GM21529 (cell line): ENCODE measurements around the gene BBS9.

ENCODE experiments used
- ATAC-seq: cut with Tn5 transposase; IDR thresholded peaks from one replicate; pipeline ENCODE4 v1.9.1; 2021; ENCODE audit not compliant: unreplicated experiment

The BBS9 gene

DNA sequence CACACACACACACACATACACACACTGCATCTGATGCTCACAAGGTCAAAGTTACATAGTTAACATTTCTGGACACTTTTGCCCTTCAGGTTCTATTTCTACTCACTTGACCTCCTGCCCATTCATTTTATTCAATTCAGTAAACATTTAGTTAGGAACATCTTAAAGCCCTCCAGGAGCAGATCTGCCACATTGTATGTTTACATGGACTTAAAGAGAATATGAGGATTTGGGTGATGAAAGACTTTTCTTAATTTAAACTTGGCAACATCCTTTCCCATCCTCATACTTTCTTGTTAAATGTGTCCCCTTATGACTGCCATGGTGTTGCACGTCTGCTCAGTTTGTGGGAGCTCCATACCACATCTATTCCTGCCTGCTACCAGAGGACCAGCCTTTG, 453.2 kb downstream of the BBS9 start:
- ATAC-seq: no peak

DNA sequence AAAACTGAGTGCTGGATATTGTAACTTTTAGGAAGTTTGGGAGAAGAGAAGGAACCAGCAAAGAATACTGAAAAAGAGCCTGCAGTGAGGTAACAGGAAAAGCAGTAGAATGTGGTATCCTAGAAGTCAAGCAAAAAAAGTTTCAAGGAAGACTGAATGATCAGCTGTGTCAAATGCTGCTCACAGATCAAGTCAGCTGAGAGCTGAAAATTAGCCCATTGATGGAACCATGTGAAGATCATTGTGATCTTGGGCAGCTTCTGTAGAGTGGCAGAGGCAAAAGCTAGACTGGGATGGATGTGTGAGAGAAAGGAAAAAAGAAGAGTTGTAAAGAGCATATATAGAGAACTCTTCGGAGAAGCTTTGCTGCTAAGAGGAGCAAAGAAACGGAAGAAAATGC, 460.5 kb downstream of the BBS9 start:
- no peak for ATAC-seq

- no peak for ATAC-seq
Observed at GRCh38 chr7:33590916-33591315, 461.6 kb downstream of the BBS9 start.

GRCh38 chr7:33591490-33591889, 462.1 kb downstream of the BBS9 start:
- no peak for ATAC-seq

GRCh38 chr7:33592718-33593117, 463.4 kb downstream of the BBS9 start:
- no peak for ATAC-seq

DNA sequence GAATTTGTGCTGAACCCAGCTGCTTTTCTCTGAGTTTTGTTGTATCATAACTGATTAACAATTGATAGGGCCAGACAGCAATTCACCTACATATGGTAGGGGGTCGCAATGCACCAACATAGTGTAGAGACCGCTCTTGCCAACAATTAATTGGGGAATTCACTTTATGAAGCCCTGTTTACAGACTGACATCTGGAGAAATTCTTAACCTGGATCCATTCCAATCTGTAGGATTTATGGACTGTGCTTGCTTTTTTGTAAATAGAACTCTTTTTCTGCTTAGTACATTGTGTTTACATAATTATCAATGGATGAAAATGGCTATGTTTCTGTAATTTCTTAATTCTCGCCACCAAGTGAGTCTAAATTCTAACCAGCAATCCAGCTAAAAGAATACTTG, 464.2 kb downstream of the BBS9 start:
- no peak for ATAC-seq

DNA sequence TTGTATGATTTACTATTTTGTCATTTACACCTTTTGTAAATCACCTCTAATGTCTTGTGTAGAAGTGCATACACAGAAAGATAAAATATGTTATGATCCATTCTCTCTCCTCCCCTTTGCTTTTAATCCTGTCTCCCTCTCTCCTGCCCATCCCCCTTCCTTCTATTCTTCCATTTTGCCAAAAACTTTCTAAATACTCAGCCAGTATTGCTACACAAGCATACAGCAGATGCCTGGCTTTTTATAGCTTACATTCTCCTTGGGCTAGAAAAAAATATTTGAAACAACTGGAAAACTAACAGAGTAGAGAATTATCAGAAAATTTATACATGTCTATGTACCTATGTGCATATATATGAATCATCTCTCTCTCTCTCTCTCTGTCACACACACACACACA, 467.3 kb downstream of the BBS9 start:
- ATAC-seq: no peak

GRCh38 chr7:33597181-33597580, 467.8 kb downstream of the BBS9 start:
- ATAC-seq: no peak

DNA sequence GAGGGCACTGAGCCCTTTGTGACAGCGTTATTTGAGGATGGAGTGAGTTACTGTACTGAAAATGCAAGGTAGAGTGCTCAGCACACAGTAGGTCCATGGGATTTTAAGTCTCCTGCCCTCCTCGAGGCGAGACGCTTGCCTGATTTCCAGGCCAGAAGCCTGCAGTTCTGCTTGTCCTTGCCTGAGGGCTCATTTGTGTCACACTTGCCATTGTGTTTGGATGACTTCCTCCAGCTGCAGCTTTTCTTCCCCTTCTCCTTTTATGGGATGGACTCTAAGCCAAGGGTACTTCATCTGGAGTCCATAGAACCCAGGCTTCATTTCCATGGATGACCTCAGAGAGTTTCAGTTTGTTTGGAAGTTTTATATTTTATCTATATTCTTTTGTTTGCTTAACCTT, 471.7 kb downstream of the BBS9 start:
- no peak for ATAC-seq

DNA sequence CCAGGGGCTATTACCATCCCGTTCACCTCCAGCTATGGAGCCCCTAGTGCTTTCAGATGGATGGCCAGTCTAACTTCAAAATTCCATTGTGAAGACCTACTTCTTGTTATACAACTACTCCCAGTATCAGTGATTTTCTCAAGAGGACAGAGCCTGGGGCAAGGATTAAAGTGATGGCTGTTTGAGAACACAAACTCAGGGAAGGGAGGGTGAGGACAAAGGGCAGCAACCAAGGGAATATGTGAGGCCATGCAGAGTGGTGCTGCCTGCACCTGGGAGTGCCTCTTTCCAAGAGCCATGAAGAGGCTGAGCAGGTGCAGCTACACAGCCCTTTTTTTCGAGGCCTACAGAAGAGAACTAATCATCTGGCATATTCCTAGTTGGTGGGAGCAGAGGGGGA, 472.5 kb downstream of the BBS9 start:
- no peak for ATAC-seq

GRCh38 chr7:33604056-33604455, 474.7 kb downstream of the BBS9 start:
- no peak for ATAC-seq

DNA sequence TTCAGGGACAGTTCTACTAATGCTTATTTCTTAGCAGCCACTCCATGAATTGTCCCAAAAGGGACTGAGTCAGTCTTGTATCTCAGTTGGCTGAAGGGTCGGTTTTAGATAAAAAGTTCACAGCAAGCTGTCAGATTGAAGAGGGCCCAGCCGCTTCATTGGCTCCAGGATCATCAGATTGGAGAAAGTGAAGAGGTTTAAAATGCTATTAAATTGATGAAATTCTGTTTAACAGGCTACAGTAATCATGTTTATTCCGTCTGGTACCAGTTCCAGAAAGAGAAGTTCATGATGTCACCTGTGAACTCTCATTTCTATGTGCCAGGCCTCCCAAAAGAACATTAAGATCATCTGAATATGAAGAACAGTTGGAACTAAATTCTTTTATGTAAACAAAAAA, 481.6 kb downstream of the BBS9 start:
- ATAC-seq: no peak

GRCh38 chr7:33612442-33612841, 483.1 kb downstream of the BBS9 start:
- ATAC-seq: no peak

DNA sequence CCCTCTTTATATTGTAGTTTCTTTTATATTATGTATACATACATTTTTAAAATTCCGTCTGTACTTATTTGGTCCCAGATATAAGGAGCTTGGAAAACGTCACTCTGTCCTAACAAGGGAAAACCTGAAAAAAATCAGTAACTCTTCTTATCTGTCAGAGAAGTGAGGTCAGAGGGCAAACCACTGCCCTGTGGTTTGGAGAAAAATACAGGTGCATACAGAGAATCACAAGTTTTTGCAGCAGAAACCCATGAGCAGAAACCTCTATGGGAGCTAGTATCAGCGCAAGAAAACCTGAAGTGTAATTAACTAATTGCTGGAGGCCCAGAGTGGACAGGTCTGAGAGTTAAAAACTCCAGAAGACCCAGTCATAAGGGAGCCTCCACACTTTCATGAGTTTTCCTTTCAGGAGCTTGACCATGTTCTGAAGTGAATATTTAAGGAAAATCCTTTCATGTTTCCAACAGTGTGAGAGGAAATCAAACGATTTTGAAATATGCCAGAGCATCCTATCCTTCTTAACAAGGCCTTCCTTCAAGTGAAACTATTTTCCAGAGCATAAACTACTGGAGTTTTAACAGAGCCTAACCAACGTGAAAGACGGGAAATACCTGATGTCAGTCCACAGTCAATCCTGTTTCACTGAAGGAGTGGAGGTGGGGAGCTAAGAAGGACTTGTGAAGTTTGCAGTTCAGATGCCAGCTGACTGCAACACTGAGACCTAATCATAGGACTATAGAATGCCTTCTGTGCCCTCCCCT, 485.2 kb downstream of the BBS9 start:
- ATAC-seq: no peak

DNA sequence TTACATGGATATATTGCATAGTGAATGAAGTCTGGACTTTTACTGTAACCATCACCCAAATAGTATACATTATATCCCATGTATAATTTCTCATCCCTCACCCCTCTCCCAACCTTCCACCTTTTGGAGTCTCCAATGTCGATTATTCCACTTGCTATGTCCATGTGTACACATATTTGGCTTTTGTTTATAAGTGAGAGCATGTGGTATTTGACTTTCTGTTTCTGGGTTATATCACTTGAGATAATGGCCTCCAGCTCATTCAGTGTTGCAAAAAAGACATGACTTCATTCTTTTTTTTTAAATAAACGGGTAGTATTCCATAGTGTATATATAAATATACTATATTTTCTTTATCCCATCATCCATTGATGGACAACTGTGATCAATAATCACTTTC, 487.4 kb downstream of the BBS9 start:
- ATAC-seq: no peak

- ATAC-seq: no peak
Observed at GRCh38 chr7:33619264-33619663, 489.9 kb downstream of the BBS9 start.

DNA sequence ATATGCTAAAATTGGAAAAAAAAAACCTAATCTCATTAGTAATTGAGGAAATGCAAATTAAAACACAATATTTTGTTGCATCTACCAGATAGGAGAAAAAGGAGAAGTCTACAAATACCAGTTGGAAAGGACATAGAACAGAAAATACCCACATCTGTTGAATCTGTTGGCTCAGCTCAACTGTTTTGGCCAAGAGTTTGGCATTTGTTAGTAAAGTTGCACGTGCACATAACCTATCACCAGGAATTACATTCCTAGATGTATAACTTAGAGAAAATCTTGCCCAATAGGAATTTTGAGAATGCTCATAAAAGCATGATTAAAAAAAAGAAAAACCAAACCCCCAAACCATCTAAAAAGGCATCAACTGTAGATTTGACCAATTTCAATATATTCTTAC, 493.9 kb downstream of the BBS9 start:
- ATAC-seq: no peak

GRCh38 chr7:33624215-33624614, 494.9 kb downstream of the BBS9 start:
- ATAC-seq: no peak

- ATAC-seq: no peak
Observed at GRCh38 chr7:33626869-33627268, 497.5 kb downstream of the BBS9 start.

DNA sequence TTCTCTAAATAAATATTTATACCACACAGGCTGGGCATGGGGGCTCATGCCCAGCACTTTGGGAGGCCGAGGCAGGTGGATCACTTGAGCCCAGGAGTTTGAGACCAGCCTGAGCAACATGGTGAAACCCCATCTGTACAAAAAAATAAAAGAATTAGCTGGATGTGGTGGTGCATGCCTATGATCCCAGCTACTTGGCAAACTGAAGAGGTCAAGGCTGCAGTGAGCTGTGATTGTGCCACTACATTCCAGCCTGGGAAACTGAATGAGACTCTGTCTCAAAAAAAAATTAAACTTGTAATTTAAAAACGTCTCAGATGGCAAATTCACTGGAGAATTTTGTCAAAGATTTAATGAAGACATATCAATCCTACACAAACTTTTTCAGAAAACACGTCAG, 498.4 kb downstream of the BBS9 start:
- no peak for ATAC-seq

DNA sequence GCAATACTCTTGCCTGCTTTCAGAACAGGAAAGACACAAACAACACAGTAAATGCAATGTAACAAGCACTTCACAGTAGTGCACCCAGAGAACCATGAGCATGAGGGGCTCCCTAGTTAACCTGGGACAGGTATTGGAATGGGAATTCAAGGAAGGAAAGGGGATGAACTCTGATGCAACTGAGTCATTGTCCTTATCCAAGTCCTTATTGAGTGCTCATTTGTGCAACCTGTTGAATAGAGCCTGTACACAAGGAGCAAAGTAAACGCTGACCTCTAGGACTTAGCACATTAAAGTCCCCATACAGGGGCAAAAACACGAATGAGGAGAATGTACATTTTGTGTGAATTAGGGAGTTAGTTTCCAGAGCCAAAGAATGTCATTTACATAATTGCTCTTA, 499.5 kb downstream of the BBS9 start:
- no peak for ATAC-seq

GRCh38 chr7:33630359-33630758, 501.0 kb downstream of the BBS9 start:
- no peak for ATAC-seq

DNA sequence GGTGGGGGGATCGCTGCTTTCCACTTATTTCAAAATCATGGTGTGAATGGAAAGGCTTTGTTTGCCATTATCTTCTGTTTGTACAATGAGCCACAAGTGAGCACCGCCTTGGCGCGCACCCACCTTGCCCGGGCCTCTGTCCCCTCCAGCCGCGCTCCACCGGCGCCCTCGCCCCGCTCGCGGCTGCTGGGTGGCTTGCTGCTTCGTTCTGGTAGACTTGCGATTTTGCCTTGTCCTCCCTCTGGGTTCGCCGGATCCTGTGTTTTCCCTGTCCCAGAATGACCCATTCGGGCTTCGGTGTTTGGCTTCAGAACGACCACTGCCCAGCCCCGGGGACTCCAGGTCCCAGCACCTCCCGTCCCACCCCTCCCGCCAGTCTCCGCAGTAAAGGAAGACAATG, 503.0 kb downstream of the BBS9 start:
- ATAC-seq: no peak
